LoVo (cell line): ENCODE measurements around the gene KRTAP27-1.

Source experiments
- DNase-seq: peaks from one replicate; pipeline ENCODE4 v3.0.0-alpha.2; 2016; ENCODE audit warnings: low spot score

Gene KRTAP27-1

GRCh38 chr21:30337276-30337744, at the start of gene KRTAP27-1:
Gene KRTAP27-1 (minus strand): TSS chr21:30337694. CDS start chr21:30337668, 26 bp downstream.
- no peak for DNase-seq

DNA sequence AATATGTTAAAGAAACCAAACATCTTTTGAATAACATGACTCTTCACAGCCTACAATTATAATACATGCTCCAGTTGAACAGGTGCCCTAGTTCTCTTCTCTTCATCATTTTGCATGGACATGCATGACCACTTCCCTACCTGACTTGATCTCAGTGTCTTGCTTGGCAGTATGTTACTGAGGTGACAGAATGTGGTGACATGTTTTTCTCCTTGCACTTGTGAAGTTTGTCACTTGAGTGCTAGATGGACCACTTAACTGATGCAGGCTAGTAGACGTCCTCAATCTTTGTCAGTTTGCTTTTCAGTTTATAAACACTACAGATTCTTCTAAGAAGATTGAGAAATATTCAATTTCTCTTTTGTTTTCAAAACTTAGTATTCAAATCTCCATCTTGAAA, 44.7 kb upstream of the KRTAP27-1 start:
- DNase-seq, result no peak

DNA sequence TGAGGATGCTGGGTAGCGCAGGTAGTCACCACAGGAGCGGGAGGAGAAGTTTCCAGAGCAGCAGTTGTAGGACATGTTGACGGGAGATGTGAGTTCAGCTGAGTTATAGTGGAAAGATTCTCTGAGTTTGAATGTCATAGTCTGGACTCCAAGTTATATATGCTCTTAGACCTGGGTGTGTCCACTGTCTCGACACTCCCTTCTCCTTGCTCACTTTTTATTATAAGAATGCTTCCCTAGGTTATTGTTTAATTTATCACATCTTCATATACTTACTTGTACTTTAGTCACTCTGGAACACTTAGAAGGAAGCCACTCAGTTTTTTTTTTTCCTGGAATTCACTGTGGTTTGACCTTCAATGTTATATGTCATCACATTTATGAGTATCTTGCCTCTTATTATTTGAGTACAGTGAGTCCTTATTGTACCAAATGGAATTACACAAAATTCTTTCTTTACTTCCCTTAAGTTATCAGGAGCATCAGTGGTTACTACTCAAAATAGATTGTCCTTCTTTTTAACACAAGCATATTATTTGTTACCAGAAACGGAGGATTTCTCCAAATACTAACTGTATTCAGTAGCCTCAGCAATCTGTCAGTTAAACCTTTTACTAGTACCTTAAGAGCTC, 34.8 kb upstream of the KRTAP27-1 start, which contains the start of gene KRTAP13-2:
Gene KRTAP13-2, minus strand, starts transcription at position 133 of the 632 bp plus-strand sequence. Its CDS starts 58 bp downstream, at position 75.
- DNase-seq, result no peak

- no peak for DNase-seq
These were observed 18.4 kb upstream of the KRTAP27-1 start for GRCh38 chr21:30355906-30356305.

DNA sequence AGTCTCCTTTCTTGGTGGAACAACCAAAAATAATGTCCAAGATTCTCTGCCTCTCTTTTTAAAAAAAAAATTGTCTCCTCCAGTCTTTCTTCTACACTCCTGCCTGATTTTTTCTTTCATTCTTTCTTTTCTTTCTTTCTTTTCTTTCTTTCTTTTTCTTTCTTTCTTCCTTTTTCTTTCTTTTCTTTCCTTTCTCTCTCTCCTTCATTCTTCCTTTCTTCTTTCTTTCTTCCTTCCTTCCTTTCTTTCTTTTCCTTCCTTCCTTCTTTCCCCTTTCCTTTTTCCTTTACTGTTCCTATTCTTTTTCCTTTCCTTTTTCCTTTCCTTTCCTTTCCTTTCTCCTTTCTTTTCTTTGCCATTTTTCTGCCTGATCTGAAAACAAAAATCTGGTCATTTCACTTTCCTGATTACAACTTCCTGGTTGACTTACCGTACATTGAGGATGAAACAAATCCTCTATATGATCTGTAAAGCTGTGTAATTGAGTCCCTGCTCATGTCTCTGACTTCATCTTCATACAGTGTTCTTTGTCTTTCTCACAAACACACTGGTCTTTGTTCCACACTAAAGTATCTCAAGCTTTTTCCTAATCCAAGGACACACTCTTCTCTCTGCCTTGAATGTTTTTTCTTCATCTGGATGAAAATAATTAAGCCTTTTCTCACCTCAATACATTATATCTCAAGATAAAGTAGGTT, 17.0 kb upstream of the KRTAP27-1 start:
- DNase-seq, result no peak

- DNase-seq, result no peak
These were observed 14.0 kb upstream of the KRTAP27-1 start for GRCh38 chr21:30351534-30351933.

DNA sequence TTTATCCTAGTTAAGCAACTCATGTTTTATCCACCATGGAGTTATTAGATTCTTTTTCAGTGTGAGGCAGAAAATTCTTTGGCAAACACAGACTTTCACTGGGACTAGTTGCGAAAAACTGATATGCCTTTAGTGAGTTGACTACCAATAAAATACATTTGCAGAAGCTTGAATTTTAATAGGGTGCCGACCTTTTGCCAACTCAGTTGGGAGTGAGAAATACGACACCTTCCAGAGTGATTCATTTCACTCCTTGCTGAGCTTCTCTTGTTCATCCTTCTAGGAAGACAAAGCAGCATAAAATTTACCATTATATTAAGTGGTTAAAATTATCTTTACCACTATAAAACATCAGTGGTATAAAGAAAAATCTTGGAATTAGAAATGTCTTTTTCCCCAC, 12.1 kb upstream of the KRTAP27-1 start:
- DNase-seq, result no peak

DNA sequence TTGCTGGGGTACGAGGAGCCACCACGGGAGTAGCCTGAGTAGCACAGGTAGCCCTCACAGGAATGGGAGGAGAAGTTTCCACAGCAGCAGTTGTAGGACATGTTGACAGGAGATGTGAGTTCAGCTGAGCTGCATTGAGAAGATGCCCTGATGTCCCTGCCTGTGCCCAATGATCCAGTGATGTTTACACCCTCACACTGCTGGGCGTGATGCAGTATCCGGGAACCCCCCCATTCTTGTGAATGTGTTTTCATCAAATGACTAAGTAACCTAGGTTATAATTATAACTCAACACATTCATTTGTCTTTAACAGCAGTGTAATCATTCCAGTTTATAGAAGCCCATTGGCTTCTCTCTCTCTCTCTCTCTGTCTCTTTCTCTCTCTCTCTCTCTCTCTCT, 11.0 kb upstream of the KRTAP27-1 start, which contains the start of gene KRTAP23-1:
Gene KRTAP23-1, minus strand, starts transcription at position 101 of the 400 bp plus-strand sequence. Its CDS starts 0 bp downstream, at position 101.
- DNase-seq, result no peak

- DNase-seq, result no peak
These were observed 7.5 kb upstream of the KRTAP27-1 start for GRCh38 chr21:30345014-30345413.

DNA sequence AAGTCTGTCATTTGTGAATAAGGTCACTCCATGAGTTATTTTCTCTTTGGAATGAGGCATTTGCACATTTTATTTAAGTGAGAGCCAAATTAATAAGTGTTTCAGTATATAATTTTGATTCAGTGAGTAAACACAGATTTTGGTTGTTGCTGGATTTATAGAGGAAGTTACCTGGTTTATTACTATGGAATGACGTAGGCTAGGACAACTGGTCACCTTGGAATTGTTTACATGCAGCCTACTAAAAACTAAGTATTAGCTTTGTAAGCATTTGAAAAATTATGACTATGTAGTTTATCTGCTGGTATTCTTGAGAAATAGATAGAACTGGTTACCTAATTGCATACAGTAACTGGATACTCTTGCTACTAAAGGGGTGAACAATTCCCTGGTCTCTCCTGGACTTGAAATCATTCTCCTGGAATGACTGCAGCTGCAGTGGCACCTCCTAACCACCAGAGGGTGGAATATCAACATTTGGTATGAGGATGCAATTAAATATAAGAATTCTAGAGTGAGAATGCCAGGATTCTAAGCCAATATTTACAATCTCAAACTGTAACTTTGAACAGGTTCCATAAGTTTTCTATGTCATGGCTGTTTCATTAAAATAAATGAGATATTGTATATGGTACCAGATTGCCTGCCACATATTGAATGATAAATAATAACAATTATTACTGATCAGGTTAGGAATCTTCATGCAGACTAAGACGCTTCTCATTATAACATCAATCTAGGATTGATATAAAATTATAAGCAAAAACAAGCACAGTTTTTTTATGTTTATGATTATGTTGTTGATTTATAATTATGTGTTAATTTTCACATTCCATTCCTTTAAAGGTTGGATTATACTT, 3.5 kb upstream of the KRTAP27-1 start:
- peak; percentile 37 for DNase-seq

DNA sequence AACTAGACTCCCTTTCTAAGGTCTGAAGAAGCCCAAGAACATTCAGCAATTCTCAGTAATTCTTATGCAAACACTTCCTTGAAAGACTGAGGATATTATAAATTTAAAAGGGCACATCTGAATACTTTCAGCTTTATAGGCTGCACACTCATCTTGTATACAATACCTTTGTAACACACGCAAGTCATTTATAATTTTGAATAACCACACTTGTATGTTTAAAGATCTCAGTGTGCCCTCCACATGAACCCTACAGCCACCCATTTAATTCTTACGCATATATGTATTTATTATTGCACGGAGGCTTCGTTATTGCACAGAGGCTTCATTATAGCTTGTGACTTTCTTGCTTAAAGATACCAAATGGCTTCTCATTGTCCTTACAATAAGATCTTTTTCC, 1.2 kb upstream of the KRTAP27-1 start:
- no peak for DNase-seq

- no peak for DNase-seq
These were observed 278 bp upstream of the KRTAP27-1 start for GRCh38 chr21:30337772-30338171.

DNA sequence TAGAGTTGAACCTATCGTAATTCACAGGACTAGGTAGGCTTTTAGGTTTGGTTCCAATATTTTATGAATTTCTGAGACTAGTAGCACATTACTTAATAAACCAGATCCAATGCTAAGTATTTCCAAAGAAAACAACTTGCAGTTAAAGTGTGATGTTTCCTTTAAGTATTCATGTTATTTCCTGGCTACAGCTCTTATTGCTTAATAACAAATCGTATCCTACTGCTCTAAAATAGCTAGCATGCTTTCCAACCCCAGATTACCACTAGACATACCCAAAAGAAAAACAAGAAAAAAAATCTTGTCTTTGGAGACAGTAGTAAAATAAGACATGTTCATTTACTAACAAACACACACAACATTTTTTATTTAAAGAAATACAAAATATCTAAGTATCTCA, 898 bp downstream of the KRTAP27-1 start:
- no peak for DNase-seq

DNA sequence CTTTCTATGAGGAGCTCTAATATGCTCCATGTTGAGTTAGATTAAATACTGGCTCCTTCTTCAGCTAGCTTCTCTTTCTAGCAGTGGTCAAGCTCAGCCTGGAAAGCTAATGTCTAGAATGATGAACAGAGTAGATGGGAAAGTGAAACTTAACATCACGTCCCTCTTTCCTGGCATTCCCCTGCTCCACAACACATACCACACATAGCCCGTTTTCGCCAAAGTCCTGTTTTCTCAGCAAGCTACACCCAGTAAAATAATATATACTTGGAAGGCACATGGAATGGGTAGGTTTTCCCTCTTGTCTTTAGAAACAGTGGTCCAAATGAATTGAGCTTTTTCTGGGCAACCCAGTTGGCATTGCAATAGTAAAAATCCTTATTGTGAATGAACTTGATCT, 3.8 kb downstream of the KRTAP27-1 start:
- DNase-seq, result no peak

GRCh38 chr21:30332681-30333080, 4.8 kb downstream of the KRTAP27-1 start:
- no peak for DNase-seq

DNA sequence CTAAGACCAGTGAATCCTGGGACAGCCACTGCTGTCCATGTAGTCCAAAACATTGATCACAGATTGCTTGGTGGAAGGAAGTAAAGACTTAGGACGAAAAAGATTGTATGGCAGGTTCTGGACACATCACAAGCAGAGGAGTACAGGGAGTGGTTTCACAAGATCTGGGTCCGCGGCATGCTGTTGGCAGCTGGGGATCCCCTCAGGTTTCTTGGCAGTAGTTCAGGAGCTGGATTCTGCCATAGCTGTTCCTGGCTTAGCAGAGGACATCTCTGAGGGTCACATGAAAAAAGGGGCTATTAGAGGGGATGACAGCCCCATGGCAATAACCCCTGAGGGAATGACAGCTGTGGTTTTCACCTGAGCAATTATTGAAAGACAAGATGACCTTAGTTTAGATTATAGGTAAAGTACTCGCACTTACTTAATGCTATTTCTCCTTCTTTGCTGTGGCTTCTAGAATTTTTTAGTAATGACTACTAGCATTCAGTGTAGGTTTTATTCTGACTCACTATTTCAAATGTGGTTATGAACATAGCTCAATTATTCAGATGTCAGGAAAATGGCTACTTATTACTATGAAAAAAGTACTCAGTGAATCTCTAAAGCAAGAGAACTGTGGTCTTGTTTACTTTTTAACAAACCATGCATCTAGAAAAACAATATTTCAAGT, 8.2 kb downstream of the KRTAP27-1 start:
- no peak for DNase-seq

DNA sequence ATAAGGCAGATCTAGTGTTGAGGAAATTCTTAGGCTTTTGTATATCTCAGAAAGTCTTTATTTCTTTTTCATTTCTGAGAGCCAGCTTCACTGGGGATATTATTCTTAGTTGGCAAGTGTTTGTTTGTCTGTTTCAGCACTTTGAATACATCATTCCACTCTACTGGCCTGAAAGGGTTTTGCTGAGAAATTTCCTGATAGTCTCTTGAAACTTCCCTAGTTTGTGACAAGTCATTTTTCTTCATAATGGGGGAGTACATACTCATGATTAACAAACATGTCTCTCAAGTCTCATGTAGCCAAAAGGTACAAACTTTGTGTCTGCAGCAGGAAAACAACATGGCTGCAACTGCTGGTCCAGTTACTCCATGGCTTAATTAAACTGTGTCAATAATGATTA, 11.1 kb downstream of the KRTAP27-1 start:
- no peak for DNase-seq

GRCh38 chr21:30320215-30320614, 17.3 kb downstream of the KRTAP27-1 start, which contains the start of gene KRTAP26-1:
Gene KRTAP26-1 (minus strand): TSS chr21:30320315. CDS start chr21:30320035, 280 bp downstream.
- DNase-seq, result no peak

GRCh38 chr21:30315701-30316100, 21.8 kb downstream of the KRTAP27-1 start:
- no peak for DNase-seq

- no peak for DNase-seq
These were observed 30.6 kb downstream of the KRTAP27-1 start for GRCh38 chr21:30306884-30307283.

DNA sequence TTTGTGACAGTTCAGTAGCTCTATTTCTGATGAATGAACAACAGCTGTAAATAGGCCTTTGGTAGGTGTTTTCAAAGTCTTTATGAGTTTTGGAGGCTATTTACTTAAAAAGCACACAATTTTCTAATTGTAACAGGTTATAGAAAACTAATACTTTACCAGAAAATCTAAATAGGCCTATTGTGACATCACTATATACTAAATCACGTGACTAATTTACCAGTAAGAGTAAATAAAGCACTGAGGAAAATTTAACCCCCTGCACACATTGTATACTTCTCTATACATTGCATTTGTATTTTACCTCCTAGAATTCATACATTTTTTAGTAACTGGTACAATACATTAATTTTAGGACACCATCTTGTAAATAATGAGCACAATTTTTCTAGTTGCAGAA, 32.4 kb downstream of the KRTAP27-1 start:
- no peak for DNase-seq

DNA sequence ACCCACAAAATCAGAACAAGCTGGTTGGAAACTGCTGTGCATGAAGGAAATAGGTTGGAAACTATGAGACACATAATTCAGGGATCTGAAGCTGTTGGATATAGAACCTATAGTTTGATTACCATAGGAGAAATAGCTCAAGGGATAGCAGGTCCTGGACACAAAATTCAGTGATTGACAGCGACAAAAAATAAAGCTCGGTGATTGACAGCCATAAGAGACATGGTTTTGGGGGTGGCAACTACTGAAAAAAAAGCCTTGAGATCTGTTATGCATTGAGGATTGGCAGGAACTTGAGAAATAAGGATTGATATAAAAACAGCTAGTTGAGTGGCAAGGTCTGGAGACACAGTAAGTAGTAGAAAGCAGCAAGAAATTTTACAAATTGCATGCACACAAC, 48.3 kb downstream of the KRTAP27-1 start, which contains the start of gene KRTAP25-1:
Gene KRTAP25-1, minus strand, starts transcription at position 300 of the 400 bp plus-strand sequence. Its CDS starts 24 bp downstream, at position 276.
- DNase-seq, result no peak
